Brain microvascular endothelial cell (primary cell): ENCODE data around the gene HTR6.
"Not testable (repeated sequence)": the region's sequence is repeated elsewhere in the genome, so short reads cannot be mapped to it uniquely, and the experiment has no call there.

Experiments used
- DNase-seq: peaks from one replicate; pipeline ENCODE4 v3.0.0-alpha.2; 2020
- H3K27ac ChIP-seq: fragments of 250-450 bp; sonication (Bioruptor Pico); 2 replicates; pipeline ENCODE4 v1.5.1; 2020; ENCODE audit warnings: mild to moderate bottlenecking, moderate library complexity
- H3K27me3 ChIP-seq: fragments of 250-450 bp; sonication (Bioruptor Pico); replicated peaks from 2 replicates; pipeline ENCODE4 v1.5.1; 2020; ENCODE audit warnings: mild to moderate bottlenecking
- H3K36me3 ChIP-seq: fragments of 250-450 bp; sonication (Bioruptor Pico); replicated peaks from 2 replicates; pipeline ENCODE4 v1.5.1; 2020; ENCODE audit warnings: mild to moderate bottlenecking
- H3K4me3 ChIP-seq: 2 replicates; pipeline ENCODE4 v1.5.1; 2011; ENCODE audit warnings: low read depth, mild to moderate bottlenecking, control low read depth, low read length, moderate library complexity
- CTCF ChIP-seq: IDR thresholded peaks from 2 replicates; pipeline ENCODE4 v1.5.1; 2011; ENCODE audit warnings: low read depth, mild to moderate bottlenecking, moderate library complexity, low read length, control low read depth, inconsistent platforms; ENCODE audit errors: missing control alignments
- in situ Hi-C: cut with HindIII; loops from 2 replicates; pipeline ENCODE4 v1.10.0; 2017; ENCODE audit warnings: low sequenced_read_pairs, low pct_ligation_motif_present

HTR6 gene

GRCh38 chr1:19633106-19633505 lies 31.6 kb upstream of the HTR6 start:
- in situ Hi-C loops, result loop anchor here (10.0 to 25.0 kb wide), 2 partner anchors 148 to 246 kb away; partner anchors contain the start of gene CAPZB
- H3K27me3 ChIP-seq, result no peaks in the 10 kb centered on the region
- TF ChIP-seq CTCF, result no peak
- no peak overlapping the region for H3K27ac ChIP-seq
- DNase-seq, result no peak
- H3K36me3 ChIP-seq, result no peaks in the 10 kb centered on the region
- no peak overlapping the region for H3K4me3 ChIP-seq

- not testable (repeated sequence) for H3K36me3 ChIP-seq, H3K27me3 ChIP-seq, DNase-seq, H3K4me3 ChIP-seq, H3K27ac ChIP-seq
- in situ Hi-C loops, result loop anchor here (10.0 to 25.0 kb wide), 2 partner anchors 150 to 248 kb away; partner anchors contain the start of gene CAPZB
Measured at GRCh38 chr1:19635064-19635463, 29.6 kb upstream of the HTR6 start.

- Histone ChIP-seq H3K27ac (no peak overlapping the region), H3K36me3 (no peaks in the 10 kb centered on the region), H3K27me3 (no peaks in the 10 kb centered on the region), H3K4me3 (no peak overlapping the region)
- no peak for DNase-seq
- in situ Hi-C loops, result loop anchor here (10.0 to 25.0 kb wide), 2 partner anchors 151 to 248 kb away; partner anchors contain the start of gene CAPZB
- TF ChIP-seq CTCF, result no peak
Measured at GRCh38 chr1:19635646-19636045, 29.0 kb upstream of the HTR6 start.

GRCh38 chr1:19636065-19636464 lies 28.6 kb upstream of the HTR6 start:
- in situ Hi-C loops, result loop anchor here (10.0 to 25.0 kb wide), 2 partner anchors 151 to 249 kb away; partner anchors contain the start of gene CAPZB
- H3K4me3 ChIP-seq, result no peak overlapping the region
- no peaks in the 10 kb centered on the region for H3K27me3 ChIP-seq
- no peak overlapping the region for H3K27ac ChIP-seq
- no peaks in the 10 kb centered on the region for H3K36me3 ChIP-seq
- TF ChIP-seq CTCF, result no peak
- DNase-seq, result no peak

DNA sequence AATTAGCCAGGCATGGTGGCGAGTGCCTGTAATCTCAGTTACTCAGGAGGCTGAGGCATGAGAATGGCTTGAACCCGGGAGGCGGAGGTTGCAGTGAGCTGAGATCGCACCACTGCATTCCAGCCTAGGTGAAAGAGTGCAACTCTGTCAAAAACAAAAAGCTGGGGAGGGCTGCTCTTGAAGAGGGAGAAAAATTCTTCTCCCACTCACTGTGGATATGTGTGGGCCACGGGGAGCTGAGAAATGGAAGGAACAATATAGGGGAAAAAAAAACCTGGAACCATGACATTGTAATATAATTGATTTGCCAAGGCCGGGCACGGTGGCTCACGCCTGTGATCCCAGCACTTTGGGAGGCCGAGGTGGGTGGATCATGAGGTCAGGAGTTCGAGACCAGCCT lies 27.9 kb upstream of the HTR6 start:
- not testable (repeated sequence) for H3K36me3 ChIP-seq, H3K27ac ChIP-seq, DNase-seq, H3K27me3 ChIP-seq, H3K4me3 ChIP-seq
- in situ Hi-C loops, result loop anchor here (10.0 to 25.0 kb wide), 2 partner anchors 152 to 249 kb away; partner anchors contain the start of gene CAPZB

DNA sequence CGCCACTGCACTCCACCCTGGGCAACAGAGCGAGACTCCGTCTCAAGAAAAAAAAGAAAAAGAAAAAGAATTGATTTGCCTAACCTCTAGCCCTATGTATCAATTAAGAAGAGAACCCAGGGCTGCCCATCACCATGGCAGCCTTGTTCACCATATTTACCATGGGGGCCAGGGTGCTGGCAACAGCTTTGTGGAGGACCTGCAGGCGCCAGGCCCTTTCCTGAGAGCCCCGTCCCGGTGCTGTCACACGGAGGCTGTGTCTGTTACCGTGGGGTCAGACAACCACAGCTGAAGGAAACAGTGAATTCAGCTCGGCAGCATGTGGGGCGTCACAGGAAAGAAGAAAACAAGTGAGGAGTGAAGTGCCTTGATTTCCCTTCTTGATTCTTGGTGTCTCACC lies 27.1 kb upstream of the HTR6 start:
- H3K27ac ChIP-seq, result no peak overlapping the region
- in situ Hi-C loops, result loop anchor here (10.0 to 25.0 kb wide), 2 partner anchors 153 to 250 kb away; partner anchors contain the start of gene CAPZB
- no peak for DNase-seq
- no peak for TF ChIP-seq CTCF
- no peaks in the 10 kb centered on the region for H3K27me3 ChIP-seq
- H3K36me3 ChIP-seq, result no peaks in the 10 kb centered on the region
- H3K4me3 ChIP-seq, result no peak overlapping the region

DNA sequence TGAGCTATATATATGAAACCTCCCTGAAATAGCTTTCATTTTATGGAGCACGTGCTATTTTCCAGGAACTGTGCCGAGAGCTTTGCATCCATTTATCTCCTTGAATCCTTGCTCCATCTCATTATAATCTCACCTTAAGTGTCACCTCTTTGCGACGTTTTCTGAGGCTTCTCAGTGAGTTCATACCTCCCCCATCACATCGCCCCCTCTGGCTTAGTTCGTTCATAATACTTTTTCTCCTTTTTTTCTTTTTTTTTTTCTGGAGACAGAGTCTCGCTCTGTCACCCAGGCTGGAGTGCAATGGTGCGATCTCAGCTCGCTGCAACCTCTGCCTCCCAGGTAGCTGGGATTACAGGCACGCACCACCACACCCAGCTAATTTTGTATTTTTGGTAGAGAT lies 25.4 kb upstream of the HTR6 start:
- peak; percentile 15 for TF ChIP-seq CTCF
- not testable (repeated sequence) for H3K27me3 ChIP-seq, H3K36me3 ChIP-seq, H3K4me3 ChIP-seq, H3K27ac ChIP-seq, DNase-seq
- in situ Hi-C loops, result loop anchor here (10.0 to 25.0 kb wide), 2 partner anchors 154 to 252 kb away; partner anchors contain the start of gene CAPZB
